Dendritic cell treated with granulocyte-macrophage colony-stimulating factor and Interleukin-4, amounts not matched to agents 40 ng/mL and 50 ng/mL, for 4 days (primary cell): ENCODE results near the gene ISG20.
"Not testable (repeated sequence)": the region's sequence is repeated elsewhere in the genome, so short reads cannot be mapped to it uniquely, and the experiment has no call there.

Source experiments
- H3K27ac Mint-ChIP-seq: one replicate; pipeline ENCODE4 v1.8.0; 2022; ENCODE audit warnings: mild to moderate bottlenecking, mixed read lengths
- H3K27me3 Mint-ChIP-seq: one replicate; pipeline ENCODE4 v1.8.0; 2022; ENCODE audit warnings: mild to moderate bottlenecking, mixed read lengths
- H3K36me3 Mint-ChIP-seq: one replicate; pipeline ENCODE4 v1.8.0; 2022; ENCODE audit warnings: low read depth, mixed read lengths
- H3K4me1 Mint-ChIP-seq: one replicate; pipeline ENCODE4 v1.8.0; 2022; ENCODE audit warnings: low read depth, mixed read lengths
- H3K4me3 Mint-ChIP-seq: one replicate; pipeline ENCODE4 v1.8.0; 2022; ENCODE audit warnings: mild to moderate bottlenecking, moderate library complexity, mixed read lengths
- H3K9me3 Mint-ChIP-seq: one replicate; pipeline ENCODE4 v1.8.0; 2022; ENCODE audit warnings: mixed read lengths
- intact Hi-C: fragments of 100-400 bp; cut with micrococcal nuclease; formaldehyde crosslinking; loops from one replicate; pipeline ENCODE4 v1.15.0; 2022

ISG20 gene

DNA sequence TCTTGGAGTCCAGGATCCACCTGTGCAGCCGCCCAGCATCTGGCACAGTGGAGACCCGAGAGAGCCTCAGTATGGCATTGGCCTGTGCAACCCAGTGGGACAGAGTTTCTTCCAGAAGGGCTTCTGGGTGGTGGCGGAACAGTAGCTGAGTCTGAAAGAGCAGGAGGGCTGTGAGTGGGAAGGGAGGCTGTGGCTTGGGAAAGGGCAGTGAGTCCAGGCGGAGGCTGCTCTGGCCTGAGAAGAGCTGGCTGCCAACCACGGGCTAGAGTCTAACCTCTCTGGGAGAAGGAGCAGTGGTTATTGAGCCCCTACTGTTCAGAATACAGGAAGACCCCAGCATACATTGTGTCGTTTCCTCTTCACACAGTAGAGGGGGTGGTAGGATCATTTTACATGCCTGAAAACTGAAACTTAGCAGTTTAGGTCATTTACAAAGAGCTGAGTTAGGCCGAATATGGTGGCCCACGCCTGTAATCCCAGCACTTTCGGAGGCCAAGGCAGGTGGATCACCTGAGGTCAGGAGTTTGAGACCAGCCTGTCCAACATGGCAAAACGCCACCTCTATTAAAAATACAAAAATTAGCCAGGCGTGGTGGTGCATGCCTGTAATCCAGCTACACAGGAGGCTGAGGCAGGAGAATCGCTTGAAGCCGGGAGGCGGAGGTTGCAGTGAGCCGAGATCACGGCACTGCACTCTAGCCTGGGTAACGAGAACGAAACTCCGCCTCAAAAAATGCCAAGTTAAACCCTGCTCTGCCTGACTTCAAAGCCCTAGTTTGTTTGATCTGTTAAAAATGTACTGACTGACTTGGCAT, 14.5 kb upstream of the ISG20 start:
- intact Hi-C loops = loop anchor here (5.0 to 10.0 kb wide), 4 partner anchors 38 to 210 kb away; partner anchors contain the start of genes DET1, MRPL46 and MRPS11

DNA sequence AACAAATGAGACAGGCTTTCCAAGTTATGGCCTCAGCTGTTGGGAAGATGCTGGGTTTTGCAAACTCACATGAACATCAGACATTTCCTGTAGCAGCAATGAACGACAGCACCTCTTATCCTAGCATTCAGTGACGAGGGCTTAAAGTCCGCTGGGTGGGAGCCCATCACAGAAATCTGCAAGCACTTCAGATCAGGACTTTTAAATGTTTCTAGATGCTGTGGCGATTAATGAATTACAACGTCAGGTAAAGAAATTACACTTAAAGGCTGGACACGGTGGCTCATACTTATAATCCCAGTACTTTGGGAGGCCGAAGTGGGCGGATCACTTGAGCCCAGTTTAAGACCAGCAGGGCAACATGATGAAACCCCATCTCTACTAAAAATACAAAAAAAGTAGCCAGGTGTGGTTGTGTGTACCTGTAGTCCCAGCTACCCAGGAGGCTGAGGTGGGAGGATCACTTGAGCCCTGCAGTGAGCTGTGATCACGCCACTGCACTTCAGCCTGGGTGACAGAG, 13.8 kb upstream of the ISG20 start:
- Mint-ChIP-seq H3K27ac (no peak overlapping the region), H3K36me3 (peaks cover 60% of the 10 kb centered on the region), H3K4me1 (peaks cover 59% of the 10 kb centered on the region), H3K4me3 (no peak overlapping the region), H3K9me3 (no peaks in the 10 kb centered on the region), H3K27me3 (no peaks in the 10 kb centered on the region)
- intact Hi-C loops = loop anchor here (5.0 to 10.0 kb wide), 4 partner anchors 37 to 210 kb away; partner anchors contain the start of genes DET1, MRPL46 and MRPS11

More for the DNA sequence above, 14.5 kb upstream of the ISG20 start:
- peaks cover 54% of the 10 kb centered on the region for H3K36me3 Mint-ChIP-seq
- H3K27ac Mint-ChIP-seq = peak overlapping the region; percentile 22
- H3K9me3 Mint-ChIP-seq = no peaks in the 10 kb centered on the region
- H3K27me3 Mint-ChIP-seq = no peaks in the 10 kb centered on the region
- no peak overlapping the region for H3K4me3 Mint-ChIP-seq
- peaks cover 52% of the 10 kb centered on the region for H3K4me1 Mint-ChIP-seq

DNA sequence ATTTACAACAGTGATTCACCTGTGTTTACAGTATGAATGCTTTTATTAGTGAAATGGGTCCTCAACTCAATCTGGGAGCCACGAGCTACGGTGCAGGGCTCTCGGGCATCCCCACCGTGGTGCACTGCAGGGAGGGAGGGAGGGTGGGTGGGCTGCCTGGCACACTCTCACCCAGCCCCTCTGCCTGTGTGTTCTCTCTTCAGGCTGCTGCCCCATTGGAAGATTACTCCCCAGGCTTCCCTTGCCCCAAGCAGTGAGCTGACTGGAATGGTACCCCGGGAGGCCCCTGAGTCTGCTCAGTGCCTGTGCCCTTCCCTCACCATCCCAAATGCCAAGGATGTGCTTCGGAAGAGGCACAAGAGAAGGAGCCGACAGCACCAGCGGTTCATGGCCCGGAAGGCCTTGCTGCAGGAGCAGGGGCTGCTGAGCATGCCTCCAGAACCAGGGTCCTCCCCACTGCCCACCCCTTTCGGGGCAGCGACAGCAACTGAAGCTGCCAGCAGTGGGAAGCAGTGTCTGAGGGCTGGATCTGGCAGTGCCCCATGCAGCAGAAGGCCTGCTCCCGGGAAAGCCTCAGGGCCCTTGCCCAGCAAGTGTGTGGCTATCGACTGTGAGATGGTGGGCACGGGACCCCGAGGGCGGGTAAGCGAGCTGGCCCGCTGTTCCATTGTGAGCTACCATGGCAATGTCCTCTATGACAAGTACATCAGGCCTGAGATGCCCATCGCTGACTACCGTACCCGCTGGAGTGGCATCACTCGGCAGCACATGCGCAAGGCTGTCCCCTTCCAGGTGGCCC, 12.7 kb upstream of the ISG20 start:
- no peaks in the 10 kb centered on the region for H3K27me3 Mint-ChIP-seq
- no peak overlapping the region for H3K27ac Mint-ChIP-seq
- no peaks in the 10 kb centered on the region for H3K9me3 Mint-ChIP-seq
- H3K4me3 Mint-ChIP-seq = no peak overlapping the region
- intact Hi-C loops = loop anchor here (10.0 kb wide), 1 partner anchor 209 kb away; no protein-coding TSS in a partner anchor
- peaks cover 68% of the 10 kb centered on the region for H3K36me3 Mint-ChIP-seq
- peaks cover 66% of the 10 kb centered on the region for H3K4me1 Mint-ChIP-seq

DNA sequence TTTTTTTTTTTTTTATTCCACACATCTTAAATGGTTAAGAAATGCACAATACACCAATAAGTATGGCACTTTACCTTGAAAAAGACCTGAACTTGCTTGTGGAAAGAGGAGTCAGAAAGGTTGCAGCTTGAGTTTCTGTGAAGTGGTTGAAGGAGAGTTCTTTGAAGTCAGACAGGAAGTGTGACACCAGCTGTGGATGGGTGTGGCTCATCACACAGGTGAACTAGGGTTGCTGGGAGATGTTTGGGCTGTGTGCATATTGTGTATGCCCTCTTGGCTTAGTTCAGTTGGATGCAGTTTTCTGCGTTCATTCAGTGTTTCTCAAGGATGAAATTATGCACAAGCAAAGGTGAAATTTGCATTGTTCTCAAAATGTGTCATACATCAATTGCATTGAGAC, 11.4 kb upstream of the ISG20 start:
- Mint-ChIP-seq H3K36me3 (peaks cover 71% of the 10 kb centered on the region), H3K9me3 (no peaks in the 10 kb centered on the region), H3K4me1 (peaks cover 66% of the 10 kb centered on the region), H3K27me3 (no peaks in the 10 kb centered on the region), H3K27ac (no peak overlapping the region), H3K4me3 (no peak overlapping the region)
- intact Hi-C loops = loop anchor here (10.0 kb wide), 1 partner anchor 207 kb away; no protein-coding TSS in a partner anchor

DNA sequence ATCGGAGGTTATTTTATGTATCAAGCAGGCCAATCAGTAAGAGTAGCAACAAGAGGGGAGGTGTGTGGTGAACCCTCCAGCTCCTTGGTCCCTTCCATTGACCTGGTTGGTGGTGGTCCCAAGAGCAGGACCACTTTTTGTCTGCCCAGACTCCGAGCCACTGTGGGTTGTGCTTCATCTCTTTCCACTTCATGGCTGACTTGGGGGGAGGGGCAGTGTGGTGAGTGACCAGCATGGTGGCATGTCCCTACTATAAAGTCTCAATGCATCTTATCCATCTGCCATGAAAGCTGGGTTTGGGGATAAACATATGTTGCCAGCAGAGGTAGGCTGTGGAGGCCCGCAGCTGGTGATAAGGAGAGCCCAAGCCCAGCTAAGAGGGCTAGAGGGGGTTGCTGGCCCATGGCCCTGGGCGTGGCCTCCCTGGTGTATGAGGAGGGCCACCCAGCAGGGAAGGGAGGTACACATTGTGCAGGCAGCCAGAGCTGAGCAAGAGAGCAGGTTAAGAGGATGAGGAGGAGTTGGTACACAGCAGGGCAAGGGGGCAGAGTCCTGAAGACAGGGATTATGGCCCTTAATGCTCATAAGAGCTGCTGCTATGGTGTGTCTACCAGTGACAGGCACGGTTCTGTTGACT, 10.7 kb upstream of the ISG20 start:
- Mint-ChIP-seq H3K27ac (no peak overlapping the region), H3K36me3 (peaks cover 76% of the 10 kb centered on the region)
- intact Hi-C loops = loop anchor here (10.0 kb wide), 1 partner anchor 207 kb away; no protein-coding TSS in a partner anchor

DNA sequence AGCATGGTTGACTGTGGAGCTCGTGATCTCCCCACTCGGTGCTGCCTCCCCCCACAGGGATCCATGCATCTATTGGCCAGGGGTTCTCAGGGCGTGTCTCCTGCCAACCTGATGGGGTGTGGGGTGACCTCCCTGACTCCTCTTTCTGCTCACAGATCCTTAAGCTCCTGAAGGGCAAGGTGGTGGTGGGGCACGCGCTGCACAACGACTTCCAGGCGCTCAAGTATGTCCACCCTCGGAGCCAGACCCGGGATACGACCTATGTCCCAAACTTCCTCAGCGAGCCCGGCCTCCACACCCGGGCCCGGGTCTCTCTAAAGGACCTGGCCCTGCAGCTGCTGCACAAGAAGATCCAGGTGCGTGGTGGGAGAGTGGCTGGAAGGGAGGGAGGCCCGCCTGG, 9.7 kb upstream of the ISG20 start:
- Mint-ChIP-seq H3K9me3 (no peaks in the 10 kb centered on the region), H3K27ac (no peak overlapping the region), H3K4me3 (no peak overlapping the region), H3K27me3 (no peaks in the 10 kb centered on the region), H3K36me3 (peaks cover 73% of the 10 kb centered on the region), H3K4me1 (peaks cover 57% of the 10 kb centered on the region)
- intact Hi-C loops = loop anchor here (10.0 kb wide), 1 partner anchor 206 kb away; no protein-coding TSS in a partner anchor

More for the DNA sequence above, 10.7 kb upstream of the ISG20 start:
- H3K4me3 Mint-ChIP-seq = no peak overlapping the region
- no peaks in the 10 kb centered on the region for H3K27me3 Mint-ChIP-seq
- H3K9me3 Mint-ChIP-seq = no peaks in the 10 kb centered on the region
- peaks cover 64% of the 10 kb centered on the region for H3K4me1 Mint-ChIP-seq

DNA sequence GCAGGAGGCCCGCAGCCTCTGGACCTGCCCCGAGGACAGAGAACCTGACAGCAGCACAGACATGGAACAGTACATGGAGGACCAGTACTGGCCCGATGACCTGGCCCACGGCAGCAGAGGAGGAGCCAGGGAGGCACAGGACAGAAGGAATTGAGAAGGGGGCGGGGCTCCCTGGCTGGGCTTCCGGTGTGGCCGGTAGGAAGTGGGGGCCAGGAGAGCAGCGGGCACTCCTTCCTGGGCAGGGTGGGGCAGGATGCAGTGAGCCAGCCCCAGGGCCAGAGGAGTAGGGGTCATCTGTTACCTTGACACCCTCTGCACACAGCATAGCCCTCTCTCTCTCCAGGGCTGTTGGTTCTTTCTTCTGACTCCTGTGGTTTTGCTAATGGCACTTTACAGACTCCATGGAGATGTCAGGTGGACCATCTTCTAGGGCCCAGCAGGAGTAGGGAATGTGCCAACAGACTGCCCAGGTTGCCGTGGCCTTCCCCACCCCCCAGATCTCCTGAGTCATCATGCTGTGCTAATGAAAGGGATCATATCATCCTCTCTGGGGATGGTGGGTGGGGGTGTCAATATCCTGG, 8.6 kb upstream of the ISG20 start:
- Mint-ChIP-seq H3K27me3 (no peaks in the 10 kb centered on the region), H3K36me3 (peaks cover 70% of the 10 kb centered on the region), H3K27ac (no peak overlapping the region), H3K4me3 (no peak overlapping the region), H3K9me3 (no peaks in the 10 kb centered on the region), H3K4me1 (peaks cover 52% of the 10 kb centered on the region)
- intact Hi-C loops = no loop called here

DNA sequence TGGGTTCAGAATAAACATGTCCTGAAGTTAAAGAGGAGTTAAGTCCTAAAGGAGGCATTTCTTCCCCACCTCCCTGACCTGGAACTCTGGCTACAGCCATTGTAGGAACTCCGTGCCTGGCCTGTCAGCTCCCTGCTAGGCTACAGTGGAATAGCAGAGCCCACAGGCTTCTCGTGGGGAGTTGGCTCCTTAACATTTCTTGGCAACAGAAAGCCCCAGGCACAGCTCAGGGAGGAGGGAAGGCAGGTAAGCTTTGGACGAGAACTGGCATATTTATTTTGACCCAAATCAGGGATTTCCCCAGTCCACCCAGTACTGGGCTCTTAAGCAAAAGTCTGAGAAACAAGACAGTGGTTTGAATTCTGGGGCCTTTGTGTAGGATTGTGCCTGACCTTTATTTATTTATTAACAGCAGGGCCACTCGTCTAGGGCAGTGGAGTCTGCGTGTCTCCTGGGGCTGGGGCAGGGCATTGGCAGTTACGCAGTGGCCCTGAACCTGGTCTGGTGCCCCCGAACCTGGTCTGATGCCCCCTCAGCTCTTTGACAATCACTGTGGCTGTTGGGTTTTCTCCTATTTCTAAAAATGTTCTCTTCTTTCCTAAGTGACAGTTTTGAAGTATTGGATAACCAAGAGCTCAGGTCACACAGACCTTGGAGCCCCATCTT, 7.9 kb upstream of the ISG20 start:
- Mint-ChIP-seq H3K4me3 (no peak overlapping the region), H3K36me3 (peaks cover 70% of the 10 kb centered on the region), H3K27ac (no peak overlapping the region), H3K9me3 (no peaks in the 10 kb centered on the region), H3K4me1 (peaks cover 52% of the 10 kb centered on the region), H3K27me3 (no peaks in the 10 kb centered on the region)
- intact Hi-C loops = no loop called here

DNA sequence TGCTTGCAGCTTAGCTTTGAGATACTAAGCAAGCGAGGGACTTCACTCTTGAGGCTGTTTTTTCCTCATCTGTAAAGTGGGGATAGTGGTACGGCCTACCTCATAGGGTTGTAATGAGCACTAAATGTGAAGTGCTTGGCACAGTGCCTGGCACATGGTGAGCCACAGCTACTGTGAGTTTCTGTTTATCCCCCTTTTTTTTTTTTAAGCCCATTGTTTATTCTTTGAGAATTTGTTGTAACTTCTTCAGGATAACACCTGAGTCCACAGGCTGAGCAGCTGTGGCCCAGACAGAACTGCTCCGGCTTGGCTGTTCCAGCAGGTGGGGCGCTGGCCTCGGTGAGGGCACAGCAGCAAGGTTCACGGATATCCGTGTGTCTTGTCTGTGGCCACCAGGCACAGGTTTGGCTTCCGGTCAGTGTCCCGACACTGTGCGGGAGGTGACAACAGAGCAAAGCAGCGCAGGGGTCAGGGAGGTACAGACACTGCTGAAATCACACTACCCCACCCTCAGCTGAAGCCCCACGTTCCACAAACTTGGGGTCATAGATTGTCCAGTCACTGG, 7.3 kb upstream of the ISG20 start:
- no peak overlapping the region for H3K27ac Mint-ChIP-seq
- no peaks in the 10 kb centered on the region for H3K9me3 Mint-ChIP-seq
- H3K4me1 Mint-ChIP-seq = peaks cover 52% of the 10 kb centered on the region
- H3K27me3 Mint-ChIP-seq = no peaks in the 10 kb centered on the region
- intact Hi-C loops = no loop called here
- H3K36me3 Mint-ChIP-seq = peaks cover 64% of the 10 kb centered on the region
- no peak overlapping the region for H3K4me3 Mint-ChIP-seq

DNA sequence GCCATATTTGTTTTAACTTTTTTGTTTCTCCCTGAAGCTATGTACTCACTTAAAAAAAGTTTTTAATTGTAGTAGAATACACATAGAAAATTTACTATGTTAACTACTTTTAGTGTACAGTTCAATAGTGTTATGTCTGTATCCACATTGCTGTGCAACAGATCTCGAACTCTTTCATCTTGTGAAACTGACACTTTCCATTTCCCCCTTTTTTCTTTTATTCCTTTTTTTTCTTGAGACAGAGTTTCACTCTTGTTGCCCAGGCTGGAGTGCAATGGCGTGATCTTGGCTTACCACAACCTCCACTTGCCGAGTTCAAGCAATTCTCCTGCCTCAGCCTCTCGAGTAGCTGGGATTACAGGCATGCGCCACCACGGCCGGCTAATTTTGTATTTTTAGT, 6.0 kb upstream of the ISG20 start:
- H3K4me3 Mint-ChIP-seq, H3K27me3 Mint-ChIP-seq, H3K9me3 Mint-ChIP-seq, intact Hi-C loops: not testable (repeated sequence)
- Mint-ChIP-seq H3K36me3 (peaks cover 52% of the 10 kb centered on the region), H3K27ac (peak overlapping the region; percentile 40), H3K4me1 (peaks cover 51% of the 10 kb centered on the region)

DNA sequence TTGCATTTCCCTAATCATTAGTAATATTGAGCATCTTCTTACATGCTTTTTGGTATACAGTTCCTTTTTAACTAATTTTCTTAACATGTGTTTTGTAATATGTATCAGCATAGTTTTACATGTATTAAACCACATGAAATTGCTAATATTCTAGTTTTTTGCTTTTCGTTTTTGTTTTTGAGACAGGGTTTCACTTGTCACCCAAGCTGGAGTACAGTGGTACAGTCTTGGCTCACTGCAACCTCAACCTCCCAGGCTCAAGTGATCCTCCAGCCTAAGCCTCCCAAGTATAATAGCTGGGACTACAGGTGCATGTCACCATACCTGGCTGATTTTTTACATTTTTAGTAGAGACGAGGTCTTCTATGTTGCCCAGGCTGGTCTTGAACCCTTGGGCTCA, 4.4 kb upstream of the ISG20 start:
- intact Hi-C loops = no loop called here
- no peaks in the 10 kb centered on the region for H3K9me3 Mint-ChIP-seq
- peaks cover 54% of the 10 kb centered on the region for H3K4me1 Mint-ChIP-seq
- H3K4me3 Mint-ChIP-seq = no peak overlapping the region
- H3K27ac Mint-ChIP-seq = no peak overlapping the region
- no peaks in the 10 kb centered on the region for H3K27me3 Mint-ChIP-seq
- peaks cover 35% of the 10 kb centered on the region for H3K36me3 Mint-ChIP-seq

DNA sequence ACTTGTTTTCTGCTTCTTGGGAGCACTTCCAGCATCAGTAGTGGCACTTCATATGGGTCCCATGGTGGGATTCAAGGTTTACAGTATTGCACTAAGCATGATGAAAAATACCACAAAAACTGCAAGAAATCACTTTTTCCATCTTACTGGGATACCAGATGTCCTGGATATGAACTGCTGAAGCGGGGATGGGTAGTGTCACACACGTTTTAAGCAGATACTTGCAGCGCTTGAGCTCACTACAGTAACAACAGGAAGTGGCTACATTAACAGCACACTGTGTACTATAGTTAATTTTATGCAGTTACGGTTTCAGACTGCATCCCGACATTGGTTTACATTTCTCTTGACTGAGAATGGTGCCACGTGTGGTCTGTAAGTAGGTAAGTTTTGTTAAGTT, 3.5 kb upstream of the ISG20 start:
- intact Hi-C loops = no loop called here
- Mint-ChIP-seq H3K4me1 (peaks cover 54% of the 10 kb centered on the region), H3K9me3 (no peaks in the 10 kb centered on the region), H3K27me3 (no peaks in the 10 kb centered on the region), H3K27ac (no peak overlapping the region), H3K4me3 (no peak overlapping the region), H3K36me3 (peaks cover 27% of the 10 kb centered on the region)

DNA sequence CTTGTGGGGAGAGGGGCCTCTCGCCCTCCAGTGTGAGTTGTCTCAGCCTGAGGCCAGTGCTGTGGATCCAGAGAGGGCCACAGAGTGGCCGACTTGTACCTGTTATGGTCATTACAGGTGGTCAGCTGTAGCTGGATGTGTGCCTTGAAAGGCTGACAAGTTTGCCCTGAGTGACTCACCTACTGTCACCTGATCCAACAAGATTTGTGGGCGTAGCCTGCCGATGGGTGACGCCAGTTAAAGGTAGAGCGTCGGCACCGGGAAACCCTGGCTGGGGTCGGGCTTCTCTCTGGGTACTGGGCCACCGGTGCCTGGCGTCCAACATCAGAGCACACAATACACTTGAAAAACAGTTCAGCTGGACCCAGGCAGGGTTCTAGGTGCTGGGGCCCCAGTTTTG, 2.8 kb upstream of the ISG20 start:
- no peak overlapping the region for H3K27ac Mint-ChIP-seq
- peaks cover 19% of the 10 kb centered on the region for H3K36me3 Mint-ChIP-seq
- intact Hi-C loops = no loop called here
- no peaks in the 10 kb centered on the region for H3K27me3 Mint-ChIP-seq
- H3K4me1 Mint-ChIP-seq = peaks cover 52% of the 10 kb centered on the region
- H3K9me3 Mint-ChIP-seq = no peaks in the 10 kb centered on the region
- H3K4me3 Mint-ChIP-seq = no peak overlapping the region
